H1 (cell line): ENCODE results near the gene CAPN8. TPM values are rescaled to one million over a fixed set of nuclear protein-coding genes. Genes with fewer than 3 reads are reported as not detected.
A peak's percentile ranks its signal among the peaks of the same experiment; 100 is the strongest.

Source experiments
- ASH2L ChIP-seq: fragments of 200-600, 300-600 bp; sonication (generic); IDR thresholded peaks from one replicate; pipeline ENCODE4 v1.7.1; 2017; ENCODE audit warnings: low read length
- ATF3 ChIP-seq: IDR thresholded peaks from 2 replicates; pipeline ENCODE4 v1.6.1; 2011; ENCODE audit warnings: low read depth, mild to moderate bottlenecking, low read length; ENCODE audit not compliant: insufficient read depth
- CEBPB ChIP-seq: IDR thresholded peaks from 2 replicates; pipeline ENCODE4 v1.6.1; 2012; ENCODE audit warnings: low read depth, low read length
- CHD1 ChIP-seq: IDR thresholded peaks from 2 replicates; pipeline ENCODE4 v1.6.1; 2012; ENCODE audit warnings: low read depth, low read length, improper control_type of control experiment
- CHD2 ChIP-seq: IDR thresholded peaks from 2 replicates; pipeline ENCODE4 v1.6.1; 2012; ENCODE audit warnings: low read length, improper control_type of control experiment
- HDAC2 ChIP-seq, 2 experiments: fragments of 300-600 bp in 1 of 2; sonication (generic) in 1 of 2; IDR thresholded peaks; 2 replicates each; pipeline ENCODE4 v1.6.1; 2011 to 2012; ENCODE audit warnings: low read depth in 2 of 2, low read length in 2 of 2, mild to moderate bottlenecking in 2 of 2, moderate library complexity in 2 of 2, borderline replicate concordance in 1 of 2, inconsistent platforms in 1 of 2
- HDAC6 ChIP-seq: IDR thresholded peaks from one replicate; pipeline ENCODE4 v1.7.1; 2012; ENCODE audit warnings: low read depth, mild to moderate bottlenecking, inconsistent platforms, low read length, moderate library complexity
- JUN ChIP-seq: IDR thresholded peaks from 2 replicates; pipeline ENCODE4 v1.6.1; 2011; ENCODE audit warnings: low read depth, mild to moderate bottlenecking, improper control_type of control experiment, low read length
- JUND ChIP-seq: IDR thresholded peaks from 2 replicates; pipeline ENCODE4 v1.6.1; 2011; ENCODE audit warnings: mild to moderate bottlenecking, improper control_type of control experiment, low read length
- KDM4A ChIP-seq: IDR thresholded peaks from one replicate; pipeline ENCODE4 v1.7.1; 2012; ENCODE audit warnings: low read depth, mild to moderate bottlenecking, moderate library complexity, low read length, inconsistent platforms; ENCODE audit not compliant: severe bottlenecking
- MAX ChIP-seq: IDR thresholded peaks from 2 replicates; pipeline ENCODE4 v1.6.1; 2012; ENCODE audit warnings: inconsistent platforms
- NANOG ChIP-seq: IDR thresholded peaks from 2 replicates; pipeline ENCODE4 v1.6.1; 2011; ENCODE audit warnings: low read length, low read depth, mild to moderate bottlenecking, inconsistent platforms; ENCODE audit not compliant: insufficient read depth, poor library complexity, severe bottlenecking
- POU5F1 ChIP-seq: IDR thresholded peaks from 2 replicates; pipeline ENCODE4 v1.6.1; 2011; ENCODE audit warnings: low read depth, mild to moderate bottlenecking, low read length, moderate library complexity
- RFX5 ChIP-seq: IDR thresholded peaks from 2 replicates; pipeline ENCODE4 v1.6.1; 2011; ENCODE audit warnings: low read depth, low read length, improper control_type of control experiment, borderline replicate concordance
- RNF2 ChIP-seq: fragments of 200-900, 300-1000 bp; sonication (generic); IDR thresholded peaks from 2 replicates; pipeline ENCODE4 v1.7.1; 2016; ENCODE audit warnings: borderline replicate concordance, low read depth, mild to moderate bottlenecking, antibody characterized with exemption, low read length; ENCODE audit not compliant: poor library complexity, severe bottlenecking; ENCODE audit errors: missing control alignments
- SIX5 ChIP-seq: IDR thresholded peaks from 2 replicates; pipeline ENCODE4 v1.6.1; 2011; ENCODE audit warnings: mild to moderate bottlenecking, low read depth, low read length
- SRF ChIP-seq: IDR thresholded peaks from 2 replicates; pipeline ENCODE4 v1.6.1; 2011; ENCODE audit warnings: mild to moderate bottlenecking, low read depth, low read length, moderate library complexity
- polyA plus RNA-seq, 7 experiments: library from polyadenylated mRNA; depleted of rRNA in 3 of 7; stranded (reverse) in 5 of 7; unstranded in 2 of 7; fragments of >200 nt in 5 of 7; fragments of 200-250 nt in 2 of 7; gene quantifications; 1 replicate in 5 of 7; 2 replicates in 1 of 7; 4 replicates in 1 of 7; pipeline versions ENCODE4 v1.2.1 to v1.2.3, GENCODE V29; 2011 to 2013; ENCODE audit warnings: missing spikeins in 2 of 7, mixed read lengths in 2 of 7
- total RNA-seq: library from RNA; stranded (reverse); fragmentation: NEBNext Ultra II Directional; extraction: Animal tissue kit (Norgen Biotek cat#: 25700); gene quantifications from 2 replicates; pipeline ENCODE4 v1.2.1, GENCODE V29; 2021

The CAPN8 gene
- total and polyA plus RNA-seq, 2 of the 8 experiments (the other 6 are each of a cell fraction or from before 2014, with no cell fraction given) = 0.20 to 0.26 TPM

- TF ChIP-seq CHD2 = no peak
- peak; percentile 77 for TF ChIP-seq KDM4A
- no peak for TF ChIP-seq RFX5
- no peak for TF ChIP-seq JUN
- TF ChIP-seq HDAC6 = no peak
- TF ChIP-seq RNF2 = no peak
- TF ChIP-seq NANOG = no peak
- no peak for TF ChIP-seq ATF3
- no peak for TF ChIP-seq SRF
- TF ChIP-seq CEBPB = no peak
- no peak for TF ChIP-seq JUND
- TF ChIP-seq SIX5 = no peak
- TF ChIP-seq MAX = no peak
- no peak for TF ChIP-seq CHD1
- TF ChIP-seq HDAC2 (IDR thresholded peaks at IDR 0.05; ENCODE audit: borderline replicate concordance in 1 of 2, low read depth in 2 of 2, low read length in 2 of 2) = peak in 1 of 2 experiments; percentile 13; a peak in 1 of 4 replicates
- TF ChIP-seq ASH2L = peak; percentile 48
- TF ChIP-seq POU5F1 = no peak
Measured at GRCh38 chr1:223712194-223712849, 46.8 kb upstream of the CAPN8 start, which contains the start of gene CAPN2 (continued).
